Panc1 (cell line): ENCODE measurements around the gene UBE2N.

Experiments used
- POLR2AphosphoS5 ChIP-seq: IDR thresholded peaks from 2 replicates; pipeline ENCODE4 v1.6.1; 2012; ENCODE audit warnings: mild to moderate bottlenecking, low read depth, low read length, moderate library complexity
- REST ChIP-seq, 2 experiments: IDR thresholded peaks; 2 replicates each; pipeline ENCODE4 v1.6.1; 2011 to 2012; ENCODE audit warnings: low read depth in 2 of 2, control low read depth in 1 of 2, low read length in 1 of 2, mild to moderate bottlenecking in 1 of 2, moderate library complexity in 1 of 2; ENCODE audit not compliant: insufficient read depth in 1 of 2
- TCF7L2 ChIP-seq: IDR thresholded peaks from 2 replicates; pipeline ENCODE4 v1.6.1; 2011; ENCODE audit warnings: mild to moderate bottlenecking, low read depth, low read length, inconsistent platforms
- TF ChIP-seq, protein P1 (sequence below): fragments of 450-650 bp; IDR thresholded peaks from 2 replicates; pipeline ENCODE4 v1.5.1; 2017; ENCODE audit warnings: mild to moderate bottlenecking

DNA sequence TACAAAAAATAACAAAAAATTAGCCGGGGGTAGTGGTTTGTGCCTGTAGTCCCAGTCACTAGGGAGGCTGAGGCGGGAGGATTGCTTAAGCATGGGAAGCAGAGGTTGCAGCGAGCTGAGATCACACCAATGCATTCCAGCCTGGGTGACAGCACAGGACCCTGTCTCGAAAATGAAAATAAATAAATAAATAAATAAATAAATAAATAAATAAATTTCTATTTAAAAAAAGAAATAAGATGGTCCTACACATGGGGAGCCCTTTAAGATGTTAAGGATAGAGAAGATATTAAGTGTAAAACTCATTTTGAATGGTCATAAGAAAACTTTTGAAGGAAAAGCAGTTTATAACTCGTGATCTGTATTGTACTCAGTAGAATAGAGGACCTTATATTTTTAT lies 17.4 kb upstream of the UBE2N start:
- TF ChIP-seq, protein P1, sequence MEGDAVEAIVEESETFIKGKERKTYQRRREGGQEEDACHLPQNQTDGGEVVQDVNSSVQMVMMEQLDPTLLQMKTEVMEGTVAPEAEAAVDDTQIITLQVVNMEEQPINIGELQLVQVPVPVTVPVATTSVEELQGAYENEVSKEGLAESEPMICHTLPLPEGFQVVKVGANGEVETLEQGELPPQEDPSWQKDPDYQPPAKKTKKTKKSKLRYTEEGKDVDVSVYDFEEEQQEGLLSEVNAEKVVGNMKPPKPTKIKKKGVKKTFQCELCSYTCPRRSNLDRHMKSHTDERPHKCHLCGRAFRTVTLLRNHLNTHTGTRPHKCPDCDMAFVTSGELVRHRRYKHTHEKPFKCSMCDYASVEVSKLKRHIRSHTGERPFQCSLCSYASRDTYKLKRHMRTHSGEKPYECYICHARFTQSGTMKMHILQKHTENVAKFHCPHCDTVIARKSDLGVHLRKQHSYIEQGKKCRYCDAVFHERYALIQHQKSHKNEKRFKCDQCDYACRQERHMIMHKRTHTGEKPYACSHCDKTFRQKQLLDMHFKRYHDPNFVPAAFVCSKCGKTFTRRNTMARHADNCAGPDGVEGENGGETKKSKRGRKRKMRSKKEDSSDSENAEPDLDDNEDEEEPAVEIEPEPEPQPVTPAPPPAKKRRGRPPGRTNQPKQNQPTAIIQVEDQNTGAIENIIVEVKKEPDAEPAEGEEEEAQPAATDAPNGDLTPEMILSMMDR = no peak
- TF ChIP-seq POLR2AphosphoS5 (no peak), REST (IDR thresholded peaks at IDR 0.05; ENCODE audit: insufficient read depth in 1 of 2, low read depth in 2 of 2, low read length in 1 of 2) (no peak), TCF7L2 (no peak)
